ENCODE data around the gene CFHR4. TPM values are rescaled to one million over a fixed set of nuclear protein-coding genes. Genes with fewer than 3 reads are reported as not detected.
"Not testable (repeated sequence)": the region's sequence is repeated elsewhere in the genome, so short reads cannot be mapped to it uniquely, and the experiment has no call there.

The CFHR4 gene
- not detected for polyA plus RNA-seq (ENCODE audit: insufficient read length)
- long read RNA-seq, donor 1: 0 reads
- long read RNA-seq, donor 2: 0 reads
- long read RNA-seq, donor 3: 0 reads
- long read RNA-seq, donor 4: 0 reads
- long read RNA-seq, donor 5: 0 reads
- long read RNA-seq, donor 6: 0 reads
- long read RNA-seq, donor 7: 0 reads
- long read RNA-seq, donor 8: 0 reads

DNA sequence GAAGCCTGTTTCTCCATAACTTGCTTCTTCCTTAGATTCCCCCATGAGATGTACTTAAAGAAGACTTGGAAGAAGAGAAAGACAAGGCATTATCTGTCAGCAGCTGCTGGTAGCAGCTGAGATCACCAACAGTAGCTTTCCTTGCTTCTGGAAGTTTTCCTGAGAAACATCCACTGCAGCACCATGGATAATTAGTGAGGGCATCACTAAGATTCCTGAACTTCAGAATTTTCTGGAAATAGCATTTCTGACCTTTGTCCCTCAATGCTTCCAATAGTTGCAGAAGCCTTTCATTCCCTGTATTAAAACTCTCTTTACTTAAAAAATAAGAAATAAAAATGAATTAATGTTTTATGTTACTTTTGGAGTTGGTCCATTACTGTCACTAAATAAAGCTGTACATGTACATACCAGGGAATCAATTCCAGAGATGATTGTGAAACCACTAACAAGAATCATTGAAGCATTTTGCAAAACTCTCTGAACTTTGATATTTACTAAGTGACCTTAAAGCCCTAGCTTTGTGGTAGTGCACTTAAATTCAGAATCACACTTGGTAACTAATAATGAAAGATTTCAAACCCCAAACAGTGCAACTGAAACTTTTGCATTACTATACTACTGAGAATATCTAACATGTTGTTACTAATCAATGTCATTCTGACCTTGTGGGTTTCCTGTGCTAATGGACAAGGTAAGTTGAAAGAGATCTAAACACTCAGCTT is at the start of gene CFHR4:
CFHR4 (plus strand) TSS at position 538 of the 725 bp plus-strand sequence; CDS start at position 637, 99 bp downstream.
- no peak for DNase-seq

DNA sequence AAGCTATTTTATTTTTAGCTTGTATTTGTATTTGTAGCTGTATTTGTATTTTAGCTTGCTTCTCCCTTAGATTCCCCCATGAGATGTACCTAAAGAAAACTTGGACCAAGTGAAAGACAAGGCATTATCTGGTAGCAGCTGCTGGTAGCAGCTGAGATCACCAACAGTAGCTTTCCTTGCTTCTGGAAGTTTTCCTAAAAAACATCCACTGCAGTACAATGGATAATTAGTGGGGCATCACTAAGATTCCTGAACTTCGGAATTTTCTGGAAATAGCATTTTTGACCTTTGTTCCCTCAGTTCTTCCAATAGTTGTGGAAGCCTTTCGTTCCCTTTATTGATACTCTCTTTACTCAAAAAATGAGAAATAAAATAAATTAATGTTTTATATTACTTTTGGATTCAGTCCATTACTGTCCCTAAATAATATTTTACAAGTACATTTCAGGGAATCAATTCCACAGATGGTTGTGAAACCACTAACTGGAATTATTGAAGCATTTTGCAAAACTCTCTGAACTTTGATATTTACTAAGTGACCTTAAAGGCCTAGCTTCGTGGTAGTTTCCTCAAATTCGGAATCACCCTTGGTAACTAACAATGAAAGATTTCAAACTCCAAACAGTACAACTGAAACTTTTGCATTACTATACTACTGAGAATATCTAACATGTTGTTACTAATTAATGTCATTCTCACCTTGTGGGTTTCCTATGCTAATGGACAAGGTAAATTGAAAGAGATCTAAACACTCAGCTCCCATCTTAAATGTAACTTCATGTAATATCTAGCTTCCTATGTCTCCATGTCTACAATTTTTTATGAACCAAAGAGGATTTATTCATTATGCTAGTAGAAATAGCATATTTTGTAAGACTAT is 38.0 kb upstream of the CFHR4 start:
- DNase-seq: not testable (repeated sequence)

DNA sequence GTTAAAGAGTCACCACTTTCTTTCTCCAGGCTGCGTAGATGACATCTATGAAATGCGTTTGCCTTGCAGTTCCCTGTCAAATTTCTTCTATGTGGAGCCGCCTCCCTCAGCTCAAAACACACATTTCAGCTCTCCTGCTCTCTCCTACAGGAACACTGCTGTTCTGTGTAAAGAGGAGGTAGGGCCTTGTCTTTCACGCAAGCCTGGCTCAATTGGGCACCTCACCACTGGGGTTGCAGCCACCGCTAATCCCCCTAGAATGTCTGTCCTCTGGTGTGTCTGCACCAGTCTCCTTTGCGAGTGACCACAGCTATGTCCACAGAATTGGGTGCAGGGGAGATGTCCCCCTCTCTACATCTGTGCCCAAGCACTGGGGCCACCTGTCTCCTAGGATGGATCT is 31.8 kb upstream of the CFHR4 start:
- DNase-seq: no peak

DNA sequence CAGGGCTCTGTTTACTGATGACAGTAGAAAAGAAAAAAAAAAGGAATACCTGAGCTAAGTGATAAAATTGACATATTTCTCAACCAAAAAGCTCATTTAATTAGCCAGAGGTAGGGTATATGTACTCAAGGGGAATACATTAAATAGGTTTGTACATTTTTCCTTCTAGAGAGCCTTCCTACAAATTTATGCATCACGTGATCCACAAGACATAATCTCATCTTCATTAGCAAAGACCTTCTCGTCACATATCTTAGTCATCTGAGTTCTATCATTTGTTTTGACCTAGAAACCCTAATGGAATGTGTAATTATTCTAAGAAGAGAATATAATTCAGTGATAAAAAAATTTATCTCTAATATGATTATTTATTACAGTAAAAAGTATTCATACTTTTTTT is 30.7 kb upstream of the CFHR4 start:
- no peak for DNase-seq

DNA sequence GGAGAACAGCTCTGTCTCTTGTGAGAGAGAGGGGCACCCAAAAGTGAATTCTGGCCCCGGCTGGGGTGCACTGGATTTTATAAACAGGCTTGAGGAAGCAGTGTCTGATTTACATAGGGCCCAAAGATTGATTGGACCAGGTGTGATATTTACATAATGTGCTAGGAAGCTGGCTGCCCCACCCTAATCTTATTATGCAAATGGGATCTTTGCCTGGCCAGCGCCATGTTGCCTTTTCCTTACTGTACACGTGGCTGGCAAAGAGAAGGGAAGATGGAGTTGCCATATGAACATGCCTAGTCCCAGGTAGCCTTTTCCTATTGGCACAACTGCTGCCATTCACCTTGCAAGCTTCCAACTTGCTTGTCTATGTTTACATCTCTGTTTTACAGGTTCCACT is 29.0 kb upstream of the CFHR4 start:
- DNase-seq: no peak

DNA sequence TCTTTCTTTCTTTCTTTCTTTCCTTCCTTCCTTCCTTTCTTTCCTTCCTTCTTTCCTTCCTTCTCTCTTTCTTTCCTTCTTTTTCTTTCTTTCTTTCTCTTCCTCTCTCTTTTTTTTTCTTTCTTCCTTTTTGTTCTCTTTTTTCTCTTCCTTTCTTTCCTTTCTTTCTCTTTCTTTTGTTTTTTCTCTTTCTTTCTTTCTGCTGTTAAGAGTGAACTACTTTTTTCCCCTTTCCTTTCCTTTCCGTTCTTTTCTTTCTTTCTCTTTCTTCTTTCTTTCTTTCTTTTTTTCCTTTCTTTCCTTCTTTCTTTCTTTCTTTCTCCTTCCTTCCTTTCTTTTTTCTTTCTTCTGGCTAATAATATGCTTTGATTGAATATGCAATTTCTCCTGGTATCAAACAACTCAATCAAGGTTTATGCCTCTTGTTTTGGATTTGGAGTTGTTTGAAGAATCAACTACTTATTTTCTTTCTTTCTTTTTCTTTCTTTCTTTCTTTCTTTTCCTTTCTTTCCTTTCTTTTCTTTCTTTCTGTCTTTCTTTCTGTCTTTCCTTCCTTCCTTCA is 27.4 kb upstream of the CFHR4 start:
- no peak for DNase-seq

DNA sequence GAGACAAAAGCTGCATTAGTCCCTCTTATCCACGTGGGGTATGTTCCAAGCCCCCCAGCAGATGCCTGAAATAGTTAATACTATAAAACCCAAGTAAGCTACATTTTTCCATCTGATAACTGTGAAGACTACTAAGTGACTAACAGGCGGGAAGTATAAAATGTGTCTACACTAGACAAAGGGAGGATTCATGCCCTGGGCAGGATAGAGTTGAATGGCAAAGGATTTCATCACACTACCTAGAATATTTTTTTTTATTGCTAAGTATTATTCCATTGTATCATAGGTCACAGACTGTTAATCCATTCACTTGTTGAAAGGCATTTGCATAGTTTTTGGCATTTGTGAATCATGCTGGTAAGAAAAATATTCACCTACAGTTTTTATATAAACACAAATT is 26.4 kb upstream of the CFHR4 start:
- no peak for DNase-seq

DNA sequence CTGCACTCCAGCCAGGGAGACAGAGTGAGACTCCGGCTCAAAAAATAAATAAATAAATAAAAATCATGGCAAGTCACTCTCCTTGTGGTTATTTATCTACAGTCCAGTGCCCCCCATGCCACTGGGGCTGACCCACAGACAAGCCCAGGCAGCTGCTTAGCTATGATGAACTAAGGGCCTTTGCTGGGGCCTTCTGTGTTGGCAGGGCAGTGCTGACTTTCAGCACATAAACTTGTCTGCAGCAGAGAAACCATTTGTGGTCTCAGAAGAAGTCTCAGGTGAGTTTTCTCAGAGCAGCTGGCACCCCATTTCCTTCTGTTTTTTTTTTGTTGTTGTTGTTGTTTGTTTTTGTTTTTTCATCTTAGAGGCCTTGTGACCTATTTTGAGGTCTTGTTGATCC is 20.9 kb upstream of the CFHR4 start:
- no peak for DNase-seq

DNA sequence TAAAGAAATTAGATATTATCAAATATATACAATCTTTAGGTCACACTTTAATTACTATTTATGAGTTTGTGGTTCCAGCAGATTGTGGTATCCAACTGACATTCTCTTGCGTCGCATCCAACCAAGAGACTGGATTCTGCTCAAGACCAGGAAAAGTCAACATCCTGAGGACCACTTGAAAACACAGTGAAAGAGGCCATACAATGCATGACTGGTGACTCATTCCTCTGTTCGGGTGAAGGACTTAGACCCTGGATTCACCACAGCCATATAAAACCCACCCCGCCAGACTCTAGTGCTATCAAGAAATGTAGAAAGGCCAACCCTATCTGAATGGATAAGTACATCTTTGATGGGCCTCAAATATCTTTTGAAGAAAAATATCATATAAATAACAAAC is 14.5 kb upstream of the CFHR4 start:
- DNase-seq: no peak

DNA sequence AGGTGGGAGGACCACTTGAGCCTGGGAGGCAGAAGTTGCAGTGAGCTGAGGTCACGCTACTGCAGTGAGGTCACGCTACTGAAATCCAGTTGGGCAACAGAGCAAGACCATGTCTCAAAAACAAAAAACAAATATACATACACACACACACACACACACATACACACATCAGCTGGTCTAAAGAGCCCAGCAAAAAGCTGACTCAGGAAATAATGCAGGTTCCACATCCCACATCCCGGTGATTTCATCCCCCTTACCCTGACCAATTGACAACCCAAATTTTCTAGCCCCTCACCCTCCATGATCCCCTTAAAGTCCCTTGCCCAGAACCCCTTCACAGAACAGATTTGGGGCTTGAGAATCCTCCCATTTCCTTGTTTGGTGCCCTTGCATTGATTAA is 11.9 kb upstream of the CFHR4 start:
- DNase-seq: no peak

DNA sequence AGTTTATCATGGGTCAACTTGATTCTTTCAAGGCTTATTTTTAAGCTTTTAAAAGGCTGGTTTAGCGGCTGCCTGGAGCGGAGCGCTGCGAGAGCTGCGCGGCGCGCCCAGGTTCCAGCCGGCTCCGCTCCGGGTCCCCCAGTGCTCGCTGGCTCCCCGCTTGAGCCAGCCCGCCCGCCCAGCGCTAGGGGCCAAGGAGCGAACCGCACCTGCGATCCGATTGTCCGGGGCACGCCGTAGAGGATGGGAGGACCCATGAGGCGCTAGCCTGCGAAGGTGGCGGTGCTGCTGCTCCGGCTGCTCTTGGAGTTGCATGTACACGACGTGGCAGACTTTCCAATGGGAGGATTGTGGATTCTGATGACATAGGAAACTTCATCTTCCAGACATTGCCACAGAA is 9.9 kb upstream of the CFHR4 start:
- no peak for DNase-seq

DNA sequence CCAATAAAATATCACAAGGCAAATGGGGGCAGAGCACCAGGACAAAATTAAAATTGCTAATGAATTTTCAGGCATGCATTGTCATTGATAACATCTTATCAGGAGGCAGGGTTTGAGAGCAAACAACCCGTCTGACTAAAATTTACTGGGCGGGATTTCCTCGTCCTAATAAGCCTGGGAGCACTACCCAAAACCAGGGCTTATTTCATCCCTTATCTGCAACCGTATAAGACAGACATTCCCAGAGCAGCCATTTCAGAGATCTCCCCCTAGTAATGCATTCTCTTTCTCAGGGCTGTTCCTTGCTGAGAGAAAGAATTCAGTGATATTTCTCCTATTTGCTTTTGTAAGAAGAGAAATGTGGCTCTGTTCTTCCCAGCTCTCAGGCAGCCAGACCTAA is 1.3 kb upstream of the CFHR4 start:
- not testable (repeated sequence) for DNase-seq

DNA sequence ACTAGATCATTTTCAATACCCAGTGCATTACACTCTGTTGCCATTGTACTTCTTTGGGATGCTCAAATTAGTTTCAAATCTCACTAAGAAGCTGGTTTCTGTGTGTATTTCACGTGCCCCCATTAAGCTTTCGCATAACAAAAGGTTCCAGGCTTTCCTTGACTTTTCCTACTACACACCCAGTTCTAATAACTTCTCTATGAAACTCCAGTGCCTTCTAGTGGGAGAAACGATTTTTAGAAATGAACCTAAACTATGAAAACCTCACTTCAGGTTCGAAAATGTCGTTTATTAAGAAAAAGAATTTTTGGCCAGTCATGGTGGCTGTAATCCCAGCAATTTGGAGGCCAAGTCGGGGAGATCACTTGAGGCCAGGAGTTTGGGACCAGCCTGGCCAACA is 2.8 kb downstream of the CFHR4 start:
- no peak for DNase-seq

DNA sequence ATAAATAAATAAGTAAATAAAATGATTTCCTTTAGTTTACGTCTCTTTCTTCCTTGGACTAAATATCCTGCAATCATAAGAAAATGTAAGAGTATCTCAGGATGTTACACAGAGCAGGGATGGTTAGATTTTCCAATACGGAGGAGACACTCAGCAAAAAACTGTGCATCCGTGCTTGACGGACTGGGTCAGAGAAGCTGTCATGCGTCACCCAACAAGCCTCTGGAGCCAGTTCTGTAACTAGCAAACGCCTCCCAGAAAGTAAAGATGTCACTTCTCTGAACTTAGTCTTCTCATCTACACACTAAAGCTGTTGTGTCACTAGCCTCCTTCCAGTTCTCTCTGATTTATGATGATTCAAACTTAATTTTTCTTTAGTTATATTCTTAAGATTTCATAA is 3.4 kb downstream of the CFHR4 start:
- DNase-seq: no peak

DNA sequence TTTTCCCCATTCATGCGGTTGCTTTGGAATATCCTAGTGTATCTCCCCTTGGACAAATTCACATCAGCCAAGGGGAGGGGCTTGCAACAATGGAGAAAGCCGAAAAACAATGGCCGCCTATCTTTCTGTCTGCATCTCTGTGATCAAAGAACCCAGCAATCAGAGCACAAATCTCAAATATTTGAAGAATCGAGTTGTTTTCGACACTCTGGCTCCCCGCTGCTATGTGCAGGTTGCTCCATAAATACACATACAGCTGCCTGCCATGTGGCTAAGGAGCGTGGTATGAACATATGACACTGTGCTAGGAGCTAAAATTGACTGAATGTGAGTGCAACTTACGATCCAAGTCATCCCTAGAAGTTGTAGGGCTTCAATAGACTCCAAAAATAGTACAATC is 8.5 kb downstream of the CFHR4 start:
- DNase-seq: no peak

DNA sequence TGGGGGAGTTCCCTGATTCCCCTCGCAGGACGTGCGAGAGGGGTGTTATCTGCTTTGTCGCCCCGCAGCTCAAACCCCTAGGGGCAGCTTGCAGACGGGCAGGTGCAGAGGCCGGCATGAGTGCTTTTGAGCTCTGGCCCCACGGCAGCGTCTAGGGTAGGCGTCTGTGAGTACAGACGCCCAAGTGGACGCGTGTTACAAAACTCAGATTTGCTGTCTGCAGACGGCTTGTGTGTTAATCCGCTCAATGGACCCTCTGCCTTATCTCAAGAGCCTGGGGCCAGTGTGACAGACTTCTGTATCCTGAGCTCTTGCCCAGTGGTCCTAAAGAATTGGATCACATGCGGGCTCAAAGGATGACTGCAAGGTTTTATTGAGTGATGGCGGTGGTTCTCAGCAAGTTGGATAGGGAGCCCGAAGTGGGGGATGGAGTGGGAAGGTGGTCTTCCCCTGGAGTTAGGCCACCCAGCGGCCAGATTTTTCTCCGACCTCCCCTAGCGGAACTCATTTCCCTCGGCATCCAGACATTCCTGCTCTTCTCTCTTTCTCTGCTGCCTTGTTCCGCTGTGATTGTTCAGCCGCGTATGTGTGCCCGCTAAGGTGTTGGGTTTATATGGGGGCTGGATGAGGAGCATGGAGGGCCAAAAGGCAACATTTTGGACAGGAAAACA is 9.4 kb downstream of the CFHR4 start:
- no peak for DNase-seq

DNA sequence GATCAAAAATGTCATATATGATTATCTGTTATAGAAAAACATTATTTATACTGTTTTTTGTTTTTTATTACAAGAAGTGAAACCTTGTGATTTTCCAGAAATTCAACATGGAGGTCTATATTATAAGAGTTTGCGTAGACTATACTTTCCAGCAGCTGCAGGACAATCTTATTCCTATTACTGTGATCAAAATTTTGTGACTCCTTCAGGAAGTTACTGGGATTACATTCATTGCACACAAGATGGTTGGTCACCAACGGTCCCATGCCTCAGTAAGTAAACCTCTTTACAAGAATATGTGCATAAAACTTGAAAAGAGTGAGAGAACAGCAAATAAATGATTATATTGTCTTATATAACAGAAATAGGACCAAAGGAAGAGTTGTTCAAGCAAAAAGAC is 14.5 kb downstream of the CFHR4 start:
- no peak for DNase-seq

DNA sequence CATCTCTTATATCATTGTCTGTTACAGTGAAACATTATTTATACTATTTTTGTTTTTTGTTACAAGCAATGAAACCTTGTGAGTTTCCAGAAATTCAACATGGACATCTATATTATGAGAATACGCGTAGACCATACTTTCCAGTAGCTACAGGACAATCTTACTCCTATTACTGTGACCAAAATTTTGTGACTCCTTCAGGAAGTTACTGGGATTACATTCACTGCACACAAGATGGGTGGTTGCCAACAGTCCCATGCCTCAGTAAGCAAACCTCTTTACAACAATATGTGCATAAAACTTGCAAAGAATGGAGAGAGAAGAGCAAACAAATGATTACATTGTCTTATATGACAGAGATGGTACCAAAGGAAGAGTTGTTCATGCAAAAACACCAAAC is 22.4 kb downstream of the CFHR4 start:
- DNase-seq: no peak

DNA sequence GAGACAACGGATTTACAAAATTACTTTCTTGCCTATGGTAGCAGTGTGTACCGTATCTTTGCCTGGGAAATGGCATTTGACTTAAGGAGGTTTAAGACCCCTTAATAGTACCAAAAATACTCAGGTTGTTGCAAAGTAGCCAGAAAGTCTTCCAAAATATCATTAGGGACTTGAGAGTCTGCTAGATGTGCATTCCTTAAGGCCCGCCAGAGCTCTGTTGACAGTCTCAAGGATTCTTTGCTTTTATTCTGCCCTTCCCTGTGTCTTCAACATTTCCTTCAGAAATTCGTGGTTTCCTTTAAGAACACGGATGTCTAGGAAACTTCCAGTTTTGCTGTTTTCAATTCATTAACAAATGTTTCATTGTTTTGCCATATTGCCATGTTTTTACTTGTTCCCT is 24.4 kb downstream of the CFHR4 start:
- not testable (repeated sequence) for DNase-seq

DNA sequence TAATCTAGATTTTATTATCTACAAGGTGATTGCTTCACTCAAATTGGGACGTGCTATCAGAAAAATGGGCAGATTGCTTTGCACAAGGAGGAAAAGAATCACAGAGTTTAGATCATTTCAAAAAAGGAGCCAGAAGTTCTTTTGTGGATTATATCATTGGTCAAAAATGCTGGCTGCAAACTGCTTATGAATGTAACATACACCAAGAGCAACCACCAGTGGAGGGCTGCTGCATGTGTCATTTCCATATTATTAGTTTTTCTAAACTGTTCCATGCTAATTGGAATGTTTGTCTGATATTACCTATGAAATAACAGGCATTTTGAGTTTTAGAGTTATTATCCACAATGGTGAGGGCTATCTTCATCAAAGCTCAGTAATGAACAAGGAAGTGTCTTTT is 39.0 kb downstream of the CFHR4 start:
- DNase-seq: not testable (repeated sequence)

DNA sequence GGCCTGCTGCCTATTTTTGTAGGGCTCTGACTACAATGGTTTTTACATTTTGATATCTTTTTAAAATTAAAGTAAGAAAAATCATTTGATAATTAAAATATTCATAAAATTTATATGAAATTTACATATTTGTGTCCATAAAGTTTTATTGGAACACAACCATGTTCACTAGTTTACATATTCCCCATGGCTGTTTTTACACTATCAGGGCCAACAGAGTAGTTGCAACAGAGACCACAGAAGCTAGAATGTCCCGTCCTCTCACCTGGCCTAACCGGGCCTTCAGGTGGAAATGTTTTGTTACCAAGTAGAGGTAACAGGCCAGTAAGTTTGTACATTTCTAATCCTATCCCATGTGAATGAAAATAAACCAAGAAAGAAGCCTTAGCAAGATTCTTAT is 45.0 kb downstream of the CFHR4 start:
- not testable (repeated sequence) for DNase-seq

DNA sequence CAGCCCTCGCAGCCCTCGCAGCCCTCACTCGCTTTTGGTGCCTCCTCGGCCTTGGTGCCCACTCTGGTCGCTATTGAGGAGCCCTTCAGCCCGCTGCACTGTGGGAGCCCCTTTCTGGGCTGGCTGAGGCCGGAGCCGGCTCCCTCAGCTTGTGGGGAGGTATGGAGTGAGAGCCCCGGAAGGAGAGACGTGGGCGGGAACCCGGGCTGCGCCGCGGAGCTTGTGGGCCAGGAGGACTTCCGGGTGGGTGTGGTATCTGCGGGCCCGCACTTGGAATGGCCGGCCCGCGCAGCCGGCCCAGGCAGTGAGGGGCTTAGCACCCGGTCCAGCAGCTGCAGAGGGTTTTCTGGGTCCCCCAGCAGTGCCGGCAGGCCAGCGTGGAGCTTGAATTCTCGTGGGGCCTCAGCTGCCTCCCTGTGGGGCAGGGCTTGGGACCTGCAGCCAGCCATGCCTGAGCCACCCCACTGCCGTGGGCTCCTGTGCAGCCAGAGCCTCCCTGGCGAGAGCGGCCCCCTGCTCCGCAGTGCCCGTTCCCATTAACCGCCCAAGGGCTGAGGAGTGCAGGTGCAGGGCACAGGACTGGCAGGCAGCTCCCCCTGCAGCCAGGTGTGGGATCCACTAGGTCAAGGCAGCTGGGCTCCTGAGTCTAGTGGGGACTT is 45.8 kb downstream of the CFHR4 start:
- no peak for DNase-seq

Measured in left kidney (tissue), 8 donors.